ENCODE data around the gene BCL2L13. TPM values are rescaled to one million over a fixed set of nuclear protein-coding genes. Genes with fewer than 3 reads are reported as not detected.

The BCL2L13 gene
- total RNA-seq, 8 experiments from 2014 or later = 34.0 to 94.4 (median 45.1) TPM

GRCh38 chr22:17739196-17739975 is 100.8 kb downstream of the BCL2L13 start:
- no peak for ATAC-seq (replicated peaks in 6 of 8)
- WGBS, 10 experiments = 86 to 100% (median 95%) methylated on average over 2 to 14 of the region's 36 CpGs; no CpG with 5 or more reads in 5 of the 10 experiments
- no peak overlapping the region for H3K4me3 ChIP-seq
- peaks cover 0 to 3% of the 10 kb centered on the region in 2 donors for H3K4me1 ChIP-seq (replicated peaks in 1 of 2)
- in situ Hi-C loops (cut with MboI; ENCODE audit: low pct_unique_long_range_greater_than_20kb in 2 of 9, low sequenced_read_pairs in 9 of 9, unreplicated experiment in 9 of 9) = loop anchor here in 1 of 9 experiments (25.0 kb wide), 1 partner anchor 98 kb away; no protein-coding TSS in a partner anchor
- no peak overlapping the region for H3K27ac ChIP-seq

- peak in 7 of 8 experiments; percentile 8 to 53 (median 45) for ATAC-seq (replicated peaks in 6 of 8)
- in situ Hi-C loops (cut with MboI; ENCODE audit: low pct_unique_long_range_greater_than_20kb in 2 of 9, low sequenced_read_pairs in 9 of 9, unreplicated experiment in 9 of 9) = loop anchor here in 1 of 9 experiments (25.0 kb wide), 1 partner anchor 95 kb away; no protein-coding TSS in a partner anchor
- H3K4me3 ChIP-seq = no peak overlapping the region
- 33 to 100% (median 83%) methylated on average over 1 to 6 of the region's 18 CpGs; no CpG with 5 or more reads in 3 of the 10 experiments for WGBS, 10 experiments
- H3K27ac ChIP-seq = no peak overlapping the region
- H3K4me1 ChIP-seq (replicated peaks in 1 of 2) = peaks cover 0 to 3% of the 10 kb centered on the region in 2 donors
These were observed 103.4 kb downstream of the BCL2L13 start for GRCh38 chr22:17741866-17742526.

GRCh38 chr22:17742527-17742902 is 104.0 kb downstream of the BCL2L13 start:
- 67% methylated on average over 3 of the region's 9 CpGs; no CpG with 5 or more reads in 9 of the 10 experiments for WGBS, 10 experiments
- H3K4me3 ChIP-seq = no peak overlapping the region
- no peak overlapping the region for H3K27ac ChIP-seq
- in situ Hi-C loops (cut with MboI; ENCODE audit: low pct_unique_long_range_greater_than_20kb in 2 of 9, low sequenced_read_pairs in 9 of 9, unreplicated experiment in 9 of 9) = loop anchor here in 1 of 9 experiments (25.0 kb wide), 1 partner anchor 95 kb away; no protein-coding TSS in a partner anchor
- peak; percentile 86 to 98 (median 96) for ATAC-seq (replicated peaks in 6 of 8)
- peaks cover 0 to 3% of the 10 kb centered on the region in 2 donors for H3K4me1 ChIP-seq (replicated peaks in 1 of 2)

- no peak overlapping the region for H3K4me3 ChIP-seq
- no peak overlapping the region for H3K27ac ChIP-seq
- WGBS, 10 experiments = 47 to 100% (median 73%) methylated on average over 1 to 8 of the region's 25 CpGs; no CpG with 5 or more reads in 3 of the 10 experiments
- in situ Hi-C loops (cut with MboI; ENCODE audit: low pct_unique_long_range_greater_than_20kb in 2 of 9, low sequenced_read_pairs in 9 of 9, unreplicated experiment in 9 of 9) = loop anchor here in 1 of 9 experiments (25.0 kb wide), 1 partner anchor 93 kb away; no protein-coding TSS in a partner anchor
- H3K4me1 ChIP-seq (replicated peaks in 1 of 2) = peaks cover 0 to 3% of the 10 kb centered on the region in 2 donors
- ATAC-seq (replicated peaks in 6 of 8) = no peak
These were observed 105.3 kb downstream of the BCL2L13 start for GRCh38 chr22:17743661-17744411.

GRCh38 chr22:17744430-17744829 is 105.9 kb downstream of the BCL2L13 start:
- H3K4me3 ChIP-seq = no peak overlapping the region
- in situ Hi-C loops (cut with MboI; ENCODE audit: low pct_unique_long_range_greater_than_20kb in 2 of 9, low sequenced_read_pairs in 9 of 9, unreplicated experiment in 9 of 9) = loop anchor here in 1 of 9 experiments (25.0 kb wide), 1 partner anchor 93 kb away; no protein-coding TSS in a partner anchor
- no peak for ATAC-seq (replicated peaks in 6 of 8)
- 60 to 100% (median 67%) methylated on average over 1 to 3 of the region's 7 CpGs; no CpG with 5 or more reads in 5 of the 10 experiments for WGBS, 10 experiments
- peaks cover 0 to 3% of the 10 kb centered on the region in 2 donors for H3K4me1 ChIP-seq (replicated peaks in 1 of 2)
- H3K27ac ChIP-seq = no peak overlapping the region

- in situ Hi-C loops (cut with MboI; ENCODE audit: low pct_unique_long_range_greater_than_20kb in 2 of 9, low sequenced_read_pairs in 9 of 9, unreplicated experiment in 9 of 9) = loop anchor here in 1 of 9 experiments (25.0 kb wide), 1 partner anchor 90 kb away; no protein-coding TSS in a partner anchor
- H3K27ac ChIP-seq = no peak overlapping the region
These were observed 108.4 kb downstream of the BCL2L13 start for GRCh38 chr22:17746916-17747315.

GRCh38 chr22:17748555-17749353 is 110.2 kb downstream of the BCL2L13 start:
- no peak overlapping the region for H3K4me3 ChIP-seq
- in situ Hi-C loops (cut with MboI; ENCODE audit: low pct_unique_long_range_greater_than_20kb in 2 of 9, low sequenced_read_pairs in 9 of 9, unreplicated experiment in 9 of 9) = loop anchor here in 1 of 9 experiments (25.0 kb wide), 1 partner anchor 89 kb away; no protein-coding TSS in a partner anchor
- 56 to 100% (median 85%) methylated on average over 1 to 14 of the region's 40 CpGs; no CpG with 5 or more reads in 2 of the 10 experiments for WGBS, 10 experiments
- ATAC-seq (replicated peaks in 6 of 8) = no peak
- no peaks in the 10 kb centered on the region for H3K4me1 ChIP-seq (replicated peaks in 1 of 2)
- no peak overlapping the region for H3K27ac ChIP-seq

More at GRCh38 chr22:17746916-17747315, 108.4 kb downstream of the BCL2L13 start:
- no peak for ATAC-seq (replicated peaks in 6 of 8)
- Histone ChIP-seq H3K4me1 (replicated peaks in 1 of 2) (peaks cover 0 to 3% of the 10 kb centered on the region in 2 donors), H3K4me3 (no peak overlapping the region)
- 80 to 100% (median 92%) methylated on average over 1 to 5 of the region's 10 CpGs; no CpG with 5 or more reads in 5 of the 10 experiments for whole genome bisulfite sequencing, 10 experiments

GRCh38 chr22:17749605-17750395 is 111.2 kb downstream of the BCL2L13 start:
- WGBS, 10 experiments = 20 to 100% (median 88%) methylated on average over 1 to 14 of the region's 35 CpGs; no CpG with 5 or more reads in 3 of the 10 experiments
- ATAC-seq (replicated peaks in 6 of 8) = no peak
- Histone ChIP-seq H3K4me1 (replicated peaks in 1 of 2) (no peaks in the 10 kb centered on the region), H3K27ac (no peak overlapping the region), H3K4me3 (no peak overlapping the region)
- in situ Hi-C loops (cut with MboI; ENCODE audit: low pct_unique_long_range_greater_than_20kb in 2 of 9, low sequenced_read_pairs in 9 of 9, unreplicated experiment in 9 of 9) = loop anchor here in 1 of 9 experiments (25.0 kb wide), 1 partner anchor 88 kb away; no protein-coding TSS in a partner anchor

- 85 to 100% (median 100%) methylated on average over 1 to 4 of the region's 6 CpGs; no CpG with 5 or more reads in 6 of the 10 experiments for WGBS, 10 experiments
These were observed 113.0 kb downstream of the BCL2L13 start for GRCh38 chr22:17751596-17751995.

GRCh38 chr22:17753401-17753989 is 114.9 kb downstream of the BCL2L13 start:
- H3K27ac ChIP-seq = no peak overlapping the region
- WGBS, 10 experiments = 0 to 95% (median 38%) methylated on average over 1 to 4 of the region's 13 CpGs; no CpG with 5 or more reads in 4 of the 10 experiments
- H3K4me1 ChIP-seq (replicated peaks in 1 of 2) = no peaks in the 10 kb centered on the region
- peak in 3 of 8 experiments; percentile 91 to 98 (median 97) for ATAC-seq (replicated peaks in 6 of 8)
- no peak overlapping the region for H3K4me3 ChIP-seq
- in situ Hi-C loops (cut with MboI; ENCODE audit: low pct_unique_long_range_greater_than_20kb in 2 of 9, low sequenced_read_pairs in 9 of 9, unreplicated experiment in 9 of 9) = no loop called here

More at GRCh38 chr22:17751596-17751995, 113.0 kb downstream of the BCL2L13 start:
- ATAC-seq (replicated peaks in 6 of 8) = no peak
- Histone ChIP-seq H3K27ac (no peak overlapping the region), H3K4me3 (no peak overlapping the region), H3K4me1 (replicated peaks in 1 of 2) (no peaks in the 10 kb centered on the region)
- in situ Hi-C loops (cut with MboI; ENCODE audit: low pct_unique_long_range_greater_than_20kb in 2 of 9, low sequenced_read_pairs in 9 of 9, unreplicated experiment in 9 of 9) = no loop called here
